Spinal cord (tissue), 10 donors: ENCODE results near the gene CEP55. TPM values are rescaled to one million over a fixed set of nuclear protein-coding genes. Genes with fewer than 3 reads are reported as not detected.
"Not testable (repeated sequence)": the region's sequence is repeated elsewhere in the genome, so short reads cannot be mapped to it uniquely, and the experiment has no call there.

ENCODE experiments used
- DNase-seq, 6 donors: peaks; one replicate each; pipeline versions ENCODE4 v3.0.0 to v3.0.0-alpha.2; 2013 to 2015; ENCODE audit warnings: low spot score in 6 of 6, low read depth in 4 of 6
- H3K27ac ChIP-seq: one replicate; pipeline ENCODE4 v1.5.1; 2013; ENCODE audit warnings: low read depth, low read length, control low read depth
- H3K27me3 ChIP-seq: one replicate; pipeline ENCODE4 v1.6.1; 2013; ENCODE audit warnings: low read length; ENCODE audit not compliant: control insufficient read depth, insufficient read depth
- H3K36me3 ChIP-seq: one replicate; pipeline ENCODE4 v1.6.1; 2013; ENCODE audit warnings: low read length; ENCODE audit not compliant: control insufficient read depth, insufficient read depth
- H3K4me1 ChIP-seq: one replicate; pipeline ENCODE4 v1.6.1; 2013; ENCODE audit warnings: low read length; ENCODE audit not compliant: control insufficient read depth, insufficient read depth
- H3K4me3 ChIP-seq: one replicate; pipeline ENCODE4 v1.5.1; 2013; ENCODE audit warnings: low read depth, low read length, control low read depth
- H3K9me3 ChIP-seq: one replicate; pipeline ENCODE4 v1.6.1; 2013; ENCODE audit warnings: low read length; ENCODE audit not compliant: control insufficient read depth, insufficient read depth
- WGBS: methylation state at CpG from one replicate; pipeline ENCODE4 v1.1.5; 2013; ENCODE audit warnings: missing lambda C conversion rate; ENCODE audit not compliant: insufficient coverage; 5-methylcytosine and 5-hydroxymethylcytosine counted together
- polyA plus RNA-seq, 2 donors: library from polyadenylated mRNA; unstranded; fragments of 120-200 nt; gene quantifications; one replicate each; pipeline ENCODE4 v1.2.1, GENCODE V29; 2013; ENCODE audit not compliant: insufficient read length in 2 of 2
- total RNA-seq, 2 donors: library from RNA; depleted of rRNA in 1 of 2; stranded (reverse); fragments of 120-200 nt in 1 of 2; fragments of >200 nt in 1 of 2; gene quantifications; one replicate each; pipeline versions ENCODE4 v1.2.3 to v1.2.4, GENCODE V29; 2013 to 2014
- donor health status: healthy.

CEP55 gene
- total and polyA plus RNA-seq, 4 donors = 5.7 to 7.4 (median 6.4) TPM

DNA sequence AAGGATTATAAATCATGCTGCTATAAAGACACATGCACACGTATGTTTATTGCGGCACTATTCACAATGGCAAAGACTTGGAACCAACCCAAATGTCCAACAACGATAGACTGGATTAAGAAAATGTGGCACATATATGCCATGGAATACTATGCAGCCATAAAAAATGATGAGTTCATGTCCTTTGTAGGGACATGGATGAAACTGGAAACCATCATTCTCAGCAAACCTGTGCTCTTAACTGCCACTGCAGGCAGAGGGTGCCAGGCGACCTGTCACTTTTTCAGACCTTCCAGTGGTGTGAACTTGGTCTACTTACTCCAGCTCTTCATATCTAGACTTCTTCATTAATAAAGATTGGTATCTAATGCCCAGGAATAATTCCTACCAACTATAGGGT is 28.8 kb upstream of the CEP55 start:
- H3K27ac ChIP-seq, H3K4me3 ChIP-seq, DNase-seq, H3K36me3 ChIP-seq, H3K27me3 ChIP-seq, H3K9me3 ChIP-seq: not testable (repeated sequence)
- WGBS = 88% methylated on average over 1 of the region's 4 CpGs
- peaks cover 13% of the 10 kb centered on the region for H3K4me1 ChIP-seq

DNA sequence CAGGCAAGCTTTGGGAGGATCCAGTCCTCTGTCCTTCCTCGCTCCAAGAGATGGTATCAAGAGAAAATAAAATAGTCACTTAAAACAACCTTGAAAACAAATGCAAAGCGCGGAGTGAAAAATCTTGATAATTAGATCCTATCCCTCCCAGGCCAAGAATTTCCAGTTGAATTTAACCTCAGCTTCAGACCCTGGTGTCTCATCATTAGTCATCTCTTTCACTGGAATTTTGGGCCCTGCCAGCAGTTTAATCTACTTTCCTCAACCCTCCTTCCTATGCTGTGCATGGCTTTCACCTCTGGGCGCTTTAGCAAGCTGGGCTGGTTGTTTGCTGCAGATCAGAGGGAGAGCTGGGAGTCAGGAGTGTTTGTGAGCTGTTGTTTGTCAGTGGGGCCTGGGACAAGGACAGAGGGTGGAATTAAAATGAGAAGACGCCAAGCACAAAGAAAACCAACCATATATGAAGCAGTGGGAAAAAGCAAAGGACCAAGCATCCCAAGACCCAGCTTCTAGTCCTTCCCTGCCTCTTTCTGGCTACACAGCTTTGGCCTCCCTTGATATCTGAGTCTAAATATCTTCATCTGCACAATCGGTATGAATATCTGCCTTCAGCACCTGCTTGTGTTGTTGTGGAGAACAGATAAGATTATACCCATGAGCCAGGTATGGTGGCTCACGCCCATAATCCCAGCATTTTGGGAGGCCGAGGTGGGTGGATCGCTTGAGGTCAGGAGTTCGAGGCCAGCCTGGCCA is 27.8 kb upstream of the CEP55 start:
- H3K4me3 ChIP-seq = no peak overlapping the region
- H3K4me1 ChIP-seq = peaks cover 13% of the 10 kb centered on the region
- 98% methylated on average over 8 of the region's 10 CpGs for WGBS
- DNase-seq = no peak
- no peaks in the 10 kb centered on the region for H3K36me3 ChIP-seq
- no peak overlapping the region for H3K27ac ChIP-seq
- H3K9me3 ChIP-seq = no peaks in the 10 kb centered on the region
- H3K27me3 ChIP-seq = no peaks in the 10 kb centered on the region

DNA sequence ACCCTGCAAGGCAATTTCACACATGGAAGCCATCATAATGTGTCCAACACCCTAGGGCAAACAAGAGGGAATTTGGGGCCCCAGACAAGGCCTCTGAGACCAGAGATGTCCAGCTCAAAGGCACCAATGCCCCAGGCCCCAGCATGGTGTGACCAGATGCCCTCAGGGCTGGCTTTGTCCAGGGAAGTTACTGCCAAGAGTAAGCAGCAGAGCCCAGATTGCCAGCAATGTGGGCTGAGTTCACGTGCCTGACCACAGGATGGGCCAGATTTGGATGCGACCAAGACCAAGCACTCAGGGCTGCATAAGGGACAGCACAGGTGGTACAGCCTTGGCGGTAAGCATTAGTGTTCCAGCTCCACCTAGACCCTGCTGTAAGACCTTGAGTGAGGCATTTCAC is 27.0 kb upstream of the CEP55 start:
- no peak for DNase-seq
- H3K36me3 ChIP-seq = no peaks in the 10 kb centered on the region
- H3K4me3 ChIP-seq = no peak overlapping the region
- H3K9me3 ChIP-seq = no peaks in the 10 kb centered on the region
- peaks cover 13% of the 10 kb centered on the region for H3K4me1 ChIP-seq
- WGBS = 100% methylated on average over 3 of the region's 3 CpGs
- H3K27ac ChIP-seq = no peak overlapping the region
- H3K27me3 ChIP-seq = no peaks in the 10 kb centered on the region

DNA sequence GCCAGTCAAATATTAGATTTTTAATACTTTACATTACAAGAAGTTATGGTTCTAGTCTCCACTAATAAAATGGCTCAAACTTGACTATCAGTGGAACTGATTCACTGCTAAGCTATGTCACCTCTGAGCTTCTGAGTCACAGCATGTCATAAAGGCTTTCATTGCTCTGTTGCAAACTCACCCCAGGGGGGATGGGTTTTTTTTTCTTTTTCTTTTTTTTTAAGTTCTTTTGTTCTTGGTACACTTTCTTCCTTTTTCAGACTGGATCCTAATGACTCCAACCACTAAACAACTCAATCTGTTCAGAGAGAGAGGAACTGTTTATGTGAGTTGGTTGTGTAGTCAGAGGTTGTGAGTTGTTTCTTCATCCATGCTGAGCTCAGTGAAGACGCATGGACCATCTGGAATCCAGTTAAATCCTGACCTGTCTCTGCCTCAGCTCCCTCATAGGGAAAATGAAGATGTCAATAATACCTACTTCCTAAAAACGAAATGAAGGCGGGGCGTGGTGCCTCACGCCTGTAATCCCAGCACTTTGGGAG is 25.2 kb upstream of the CEP55 start:
- DNase-seq = no peak
- Histone ChIP-seq H3K36me3 (no peaks in the 10 kb centered on the region), H3K4me1 (peaks cover 6% of the 10 kb centered on the region), H3K27me3 (no peaks in the 10 kb centered on the region), H3K9me3 (no peaks in the 10 kb centered on the region), H3K27ac (no peak overlapping the region), H3K4me3 (no peak overlapping the region)
- 95% methylated on average over 3 of the region's 5 CpGs for WGBS

GRCh38 chr10:93473161-93473560 is 23.3 kb upstream of the CEP55 start:
- WGBS = 93% methylated on average over 2 of the region's 2 CpGs
- no peak for DNase-seq
- no peaks in the 10 kb centered on the region for H3K9me3 ChIP-seq
- no peak overlapping the region for H3K27ac ChIP-seq
- no peaks in the 10 kb centered on the region for H3K36me3 ChIP-seq
- H3K4me3 ChIP-seq = no peak overlapping the region
- no peaks in the 10 kb centered on the region for H3K27me3 ChIP-seq
- no peaks in the 10 kb centered on the region for H3K4me1 ChIP-seq

DNA sequence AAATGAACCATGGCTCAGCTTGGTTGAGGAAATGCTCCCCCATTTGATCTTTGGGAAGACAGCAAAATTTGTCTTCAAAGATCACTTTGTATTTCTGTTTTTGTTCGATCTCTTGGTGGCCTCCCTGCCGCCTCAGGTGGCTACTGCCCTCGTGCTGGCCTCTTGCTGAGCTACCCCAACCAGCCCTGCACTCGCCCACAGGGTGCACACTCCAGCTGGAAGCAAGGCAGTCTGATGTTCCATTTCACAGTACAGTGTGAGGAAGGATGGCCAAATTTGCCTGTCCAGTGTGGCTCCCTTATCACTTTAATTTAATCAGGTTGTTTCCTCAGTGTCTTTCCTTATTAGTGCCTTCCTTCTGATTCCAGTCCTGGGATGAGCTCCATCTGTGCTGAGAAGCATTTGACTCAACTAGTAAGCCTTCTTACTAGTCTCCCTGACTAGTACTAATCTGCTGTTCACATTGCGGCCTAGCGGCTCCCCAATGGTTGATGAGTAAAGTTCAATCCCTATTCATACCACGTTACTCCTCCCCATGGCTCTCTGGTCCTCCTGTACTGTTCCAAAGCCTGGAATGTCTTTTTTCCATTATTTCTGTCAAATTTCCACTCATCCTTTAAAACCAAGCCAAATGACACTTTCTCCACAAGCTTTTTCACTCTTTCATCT is 22.5 kb upstream of the CEP55 start:
- WGBS = 80% methylated on average over 7 of the region's 7 CpGs
- Histone ChIP-seq H3K36me3 (no peaks in the 10 kb centered on the region), H3K4me1 (no peaks in the 10 kb centered on the region), H3K9me3 (no peaks in the 10 kb centered on the region), H3K4me3 (no peak overlapping the region), H3K27ac (no peak overlapping the region), H3K27me3 (no peaks in the 10 kb centered on the region)
- no peak for DNase-seq

- WGBS = 100% methylated on average over 1 of the region's 2 CpGs
Observed at GRCh38 chr10:93475227-93475626, 21.2 kb upstream of the CEP55 start.

GRCh38 chr10:93475871-93476270 is 20.5 kb upstream of the CEP55 start:
- WGBS = no CpG with 5 or more reads among the region's 2 CpGs
- H3K9me3 ChIP-seq = no peaks in the 10 kb centered on the region
- no peak overlapping the region for H3K4me3 ChIP-seq
- no peak for DNase-seq
- no peak overlapping the region for H3K27ac ChIP-seq
- H3K36me3 ChIP-seq = no peaks in the 10 kb centered on the region
- H3K4me1 ChIP-seq = no peaks in the 10 kb centered on the region
- H3K27me3 ChIP-seq = peaks cover 2% of the 10 kb centered on the region

More at GRCh38 chr10:93475227-93475626, 21.2 kb upstream of the CEP55 start:
- no peaks in the 10 kb centered on the region for H3K4me1 ChIP-seq
- DNase-seq = no peak
- H3K36me3 ChIP-seq = no peaks in the 10 kb centered on the region
- H3K27me3 ChIP-seq = no peaks in the 10 kb centered on the region
- H3K9me3 ChIP-seq = no peaks in the 10 kb centered on the region
- no peak overlapping the region for H3K4me3 ChIP-seq
- no peak overlapping the region for H3K27ac ChIP-seq

GRCh38 chr10:93476756-93477155 is 19.7 kb upstream of the CEP55 start:
- Histone ChIP-seq H3K27ac (no peak overlapping the region), H3K4me1 (no peaks in the 10 kb centered on the region), H3K9me3 (no peaks in the 10 kb centered on the region), H3K27me3 (peaks cover 11% of the 10 kb centered on the region), H3K36me3 (no peaks in the 10 kb centered on the region), H3K4me3 (no peak overlapping the region)
- WGBS = no CpG with 5 or more reads among the region's 2 CpGs
- no peak for DNase-seq

- no peak overlapping the region for H3K4me3 ChIP-seq
- no CpG with 5 or more reads among the region's 6 CpGs for WGBS
- no peaks in the 10 kb centered on the region for H3K36me3 ChIP-seq
- H3K4me1 ChIP-seq = peaks cover 4% of the 10 kb centered on the region
- no peak overlapping the region for H3K27ac ChIP-seq
- peaks cover 26% of the 10 kb centered on the region for H3K27me3 ChIP-seq
- no peaks in the 10 kb centered on the region for H3K9me3 ChIP-seq
- DNase-seq = no peak
Observed at GRCh38 chr10:93478873-93479272, 17.5 kb upstream of the CEP55 start.
